Measurements from ENCODE around the gene B3GALT4. TPM values are rescaled to one million over a fixed set of nuclear protein-coding genes. Genes with fewer than 3 reads are reported as not detected.
A peak's percentile ranks its signal among the peaks of the same experiment; 100 is the strongest.

The B3GALT4 gene
- total RNA-seq, 1 donor from 2014 or later, result 16.8 TPM

GRCh38 chr6:33249732-33250630 is 26.9 kb upstream of the B3GALT4 start:
- peaks cover 21% of the 10 kb centered on the region for H3K4me1 ChIP-seq
- peak overlapping the region; percentile 59 for H3K4me3 ChIP-seq
- peak overlapping the region; percentile 95 for H3K27ac ChIP-seq
- no peak for ATAC-seq
- no peaks in the 10 kb centered on the region for H3K9me3 ChIP-seq
- TF ChIP-seq CTCF (IDR thresholded peaks at IDR 0.05), result no peak
- no peaks in the 10 kb centered on the region for H3K27me3 ChIP-seq
- H3K36me3 ChIP-seq, result peaks cover 28% of the 10 kb centered on the region
- DNase-seq, result no peak
- intact Hi-C loops (cut with DNase I), result loop anchor here (10.0 kb wide), 3 partner anchors 85 to 235 kb away; no protein-coding TSS in a partner anchor

- intact Hi-C loops (cut with DNase I), result no loop called here
- DNase-seq (no peak), ATAC-seq (no peak)
- Histone ChIP-seq H3K36me3 (peaks cover 28% of the 10 kb centered on the region), H3K27ac (no peak overlapping the region), H3K27me3 (no peaks in the 10 kb centered on the region), H3K4me1 (peaks cover 21% of the 10 kb centered on the region), H3K4me3 (no peak overlapping the region), H3K9me3 (no peaks in the 10 kb centered on the region)
- no peak for TF ChIP-seq CTCF (IDR thresholded peaks at IDR 0.05)
These were observed 26.2 kb upstream of the B3GALT4 start for GRCh38 chr6:33250731-33251130.

- Histone ChIP-seq H3K4me3 (no peak overlapping the region), H3K27ac (no peak overlapping the region), H3K36me3 (peaks cover 28% of the 10 kb centered on the region), H3K9me3 (no peaks in the 10 kb centered on the region), H3K27me3 (no peaks in the 10 kb centered on the region), H3K4me1 (peaks cover 21% of the 10 kb centered on the region)
- no peak for TF ChIP-seq CTCF (IDR thresholded peaks at IDR 0.05)
- DNase-seq (no peak), ATAC-seq (no peak)
- intact Hi-C loops (cut with DNase I), result no loop called here
These were observed 25.4 kb upstream of the B3GALT4 start for GRCh38 chr6:33251395-33252012.

- Histone ChIP-seq H3K4me1 (peaks cover 20% of the 10 kb centered on the region), H3K36me3 (peaks cover 35% of the 10 kb centered on the region), H3K4me3 (no peak overlapping the region), H3K27me3 (no peaks in the 10 kb centered on the region), H3K9me3 (no peaks in the 10 kb centered on the region), H3K27ac (no peak overlapping the region)
- no peak for DNase-seq
- intact Hi-C loops (cut with DNase I), result no loop called here
- no peak for TF ChIP-seq CTCF (IDR thresholded peaks at IDR 0.05)
- ATAC-seq, result no peak
These were observed 24.2 kb upstream of the B3GALT4 start for GRCh38 chr6:33252759-33253158.

GRCh38 chr6:33254591-33254990 is 22.3 kb upstream of the B3GALT4 start:
- no peaks in the 10 kb centered on the region for H3K27me3 ChIP-seq
- TF ChIP-seq CTCF (IDR thresholded peaks at IDR 0.05), result no peak
- peaks cover 47% of the 10 kb centered on the region for H3K36me3 ChIP-seq
- no peak overlapping the region for H3K27ac ChIP-seq
- H3K4me3 ChIP-seq, result no peak overlapping the region
- no peak for DNase-seq
- no peak for ATAC-seq
- intact Hi-C loops (cut with DNase I), result no loop called here
- H3K9me3 ChIP-seq, result no peaks in the 10 kb centered on the region
- peaks cover 16% of the 10 kb centered on the region for H3K4me1 ChIP-seq

Measured in upper lobe of right lung (tissue), 1 donor.